SU-DHL-6 (cell line): ENCODE data around the gene PRKG2.

Source experiments
- EZH2phosphoT487 ChIP-seq: fragments of 200-600 bp; sonication (generic), shearing (Covaris generic); conservative IDR thresholded peaks from 2 replicates; pipeline ENCODE4 v1.6.1; 2018; ENCODE audit warnings: mild to moderate bottlenecking, antibody characterized with exemption, low read length, moderate library complexity, mixed read lengths
- TF ChIP-seq, protein P1 (sequence below): fragments of 200-600 bp; sonication (generic); IDR thresholded peaks from one replicate; pipeline ENCODE4 v1.5.1; 2017; ENCODE audit warnings: antibody characterized with exemption, mild to moderate bottlenecking, low read length, moderate library complexity; ENCODE audit not compliant: insufficient read depth, poor library complexity, severe bottlenecking

DNA sequence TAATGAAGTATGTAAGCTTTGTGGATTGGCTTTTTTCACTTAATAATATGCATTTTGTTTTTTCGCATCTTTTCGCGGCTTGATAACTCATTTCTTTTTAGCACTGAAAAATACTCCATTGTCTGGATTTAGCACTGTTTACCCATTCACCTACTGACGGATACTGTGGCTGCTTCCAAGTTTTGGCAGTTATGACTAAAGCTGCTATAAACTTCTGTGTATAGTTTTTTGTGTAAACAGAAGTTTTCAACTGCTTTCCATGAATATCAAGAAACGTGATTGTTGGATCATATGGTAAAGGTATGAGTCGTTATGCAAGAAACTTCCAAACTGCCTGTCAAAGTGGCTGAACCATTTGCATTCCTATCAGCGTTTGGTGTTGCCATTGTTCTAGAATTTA is 96.9 kb downstream of the PRKG2 start:
- TF ChIP-seq, protein P1, sequence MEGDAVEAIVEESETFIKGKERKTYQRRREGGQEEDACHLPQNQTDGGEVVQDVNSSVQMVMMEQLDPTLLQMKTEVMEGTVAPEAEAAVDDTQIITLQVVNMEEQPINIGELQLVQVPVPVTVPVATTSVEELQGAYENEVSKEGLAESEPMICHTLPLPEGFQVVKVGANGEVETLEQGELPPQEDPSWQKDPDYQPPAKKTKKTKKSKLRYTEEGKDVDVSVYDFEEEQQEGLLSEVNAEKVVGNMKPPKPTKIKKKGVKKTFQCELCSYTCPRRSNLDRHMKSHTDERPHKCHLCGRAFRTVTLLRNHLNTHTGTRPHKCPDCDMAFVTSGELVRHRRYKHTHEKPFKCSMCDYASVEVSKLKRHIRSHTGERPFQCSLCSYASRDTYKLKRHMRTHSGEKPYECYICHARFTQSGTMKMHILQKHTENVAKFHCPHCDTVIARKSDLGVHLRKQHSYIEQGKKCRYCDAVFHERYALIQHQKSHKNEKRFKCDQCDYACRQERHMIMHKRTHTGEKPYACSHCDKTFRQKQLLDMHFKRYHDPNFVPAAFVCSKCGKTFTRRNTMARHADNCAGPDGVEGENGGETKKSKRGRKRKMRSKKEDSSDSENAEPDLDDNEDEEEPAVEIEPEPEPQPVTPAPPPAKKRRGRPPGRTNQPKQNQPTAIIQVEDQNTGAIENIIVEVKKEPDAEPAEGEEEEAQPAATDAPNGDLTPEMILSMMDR: no peak
- TF ChIP-seq EZH2phosphoT487: no peak
